Measurements from ENCODE around the gene SATB1.

- TF ChIP-seq RAD21 (IDR thresholded peaks at IDR 0.05; ENCODE audit: low read depth): no peak
- no peak for TF ChIP-seq EZH2 (IDR thresholded peaks at IDR 0.05)
- TF ChIP-seq TCF7L2 (IDR thresholded peaks at IDR 0.05; ENCODE audit: borderline replicate concordance, extremely low read depth, insufficient read depth, insufficient read length): no peak
- TF ChIP-seq, protein P1, sequence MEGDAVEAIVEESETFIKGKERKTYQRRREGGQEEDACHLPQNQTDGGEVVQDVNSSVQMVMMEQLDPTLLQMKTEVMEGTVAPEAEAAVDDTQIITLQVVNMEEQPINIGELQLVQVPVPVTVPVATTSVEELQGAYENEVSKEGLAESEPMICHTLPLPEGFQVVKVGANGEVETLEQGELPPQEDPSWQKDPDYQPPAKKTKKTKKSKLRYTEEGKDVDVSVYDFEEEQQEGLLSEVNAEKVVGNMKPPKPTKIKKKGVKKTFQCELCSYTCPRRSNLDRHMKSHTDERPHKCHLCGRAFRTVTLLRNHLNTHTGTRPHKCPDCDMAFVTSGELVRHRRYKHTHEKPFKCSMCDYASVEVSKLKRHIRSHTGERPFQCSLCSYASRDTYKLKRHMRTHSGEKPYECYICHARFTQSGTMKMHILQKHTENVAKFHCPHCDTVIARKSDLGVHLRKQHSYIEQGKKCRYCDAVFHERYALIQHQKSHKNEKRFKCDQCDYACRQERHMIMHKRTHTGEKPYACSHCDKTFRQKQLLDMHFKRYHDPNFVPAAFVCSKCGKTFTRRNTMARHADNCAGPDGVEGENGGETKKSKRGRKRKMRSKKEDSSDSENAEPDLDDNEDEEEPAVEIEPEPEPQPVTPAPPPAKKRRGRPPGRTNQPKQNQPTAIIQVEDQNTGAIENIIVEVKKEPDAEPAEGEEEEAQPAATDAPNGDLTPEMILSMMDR (IDR thresholded peaks at IDR 0.05 in 2 of 3, conservative IDR thresholded peaks at IDR 0.05 in 1 of 3; ENCODE audit: borderline replicate concordance in 1 of 3, insufficient read depth in 1 of 3, low read depth in 2 of 3, low read length in 2 of 3): no peak
- no peak for TF ChIP-seq YY1 (IDR thresholded peaks at IDR 0.05; ENCODE audit: extremely low read depth, insufficient replicate concordance, low read depth, low read length)
- TF ChIP-seq POLR2AphosphoS5 (IDR thresholded peaks at IDR 0.05; ENCODE audit: low read depth, low read length): no peak
- no peak for TF ChIP-seq POLR2A (IDR thresholded peaks at IDR 0.05; ENCODE audit: borderline replicate concordance, extremely low read depth, insufficient read depth, insufficient read length)
- no peak for TF ChIP-seq ZBTB33 (IDR thresholded peaks at IDR 0.05; ENCODE audit: extremely low read depth, insufficient replicate concordance, low read length)
- TF ChIP-seq SP1 (IDR thresholded peaks at IDR 0.05; ENCODE audit: low read depth): no peak
- TF ChIP-seq, protein P2, sequence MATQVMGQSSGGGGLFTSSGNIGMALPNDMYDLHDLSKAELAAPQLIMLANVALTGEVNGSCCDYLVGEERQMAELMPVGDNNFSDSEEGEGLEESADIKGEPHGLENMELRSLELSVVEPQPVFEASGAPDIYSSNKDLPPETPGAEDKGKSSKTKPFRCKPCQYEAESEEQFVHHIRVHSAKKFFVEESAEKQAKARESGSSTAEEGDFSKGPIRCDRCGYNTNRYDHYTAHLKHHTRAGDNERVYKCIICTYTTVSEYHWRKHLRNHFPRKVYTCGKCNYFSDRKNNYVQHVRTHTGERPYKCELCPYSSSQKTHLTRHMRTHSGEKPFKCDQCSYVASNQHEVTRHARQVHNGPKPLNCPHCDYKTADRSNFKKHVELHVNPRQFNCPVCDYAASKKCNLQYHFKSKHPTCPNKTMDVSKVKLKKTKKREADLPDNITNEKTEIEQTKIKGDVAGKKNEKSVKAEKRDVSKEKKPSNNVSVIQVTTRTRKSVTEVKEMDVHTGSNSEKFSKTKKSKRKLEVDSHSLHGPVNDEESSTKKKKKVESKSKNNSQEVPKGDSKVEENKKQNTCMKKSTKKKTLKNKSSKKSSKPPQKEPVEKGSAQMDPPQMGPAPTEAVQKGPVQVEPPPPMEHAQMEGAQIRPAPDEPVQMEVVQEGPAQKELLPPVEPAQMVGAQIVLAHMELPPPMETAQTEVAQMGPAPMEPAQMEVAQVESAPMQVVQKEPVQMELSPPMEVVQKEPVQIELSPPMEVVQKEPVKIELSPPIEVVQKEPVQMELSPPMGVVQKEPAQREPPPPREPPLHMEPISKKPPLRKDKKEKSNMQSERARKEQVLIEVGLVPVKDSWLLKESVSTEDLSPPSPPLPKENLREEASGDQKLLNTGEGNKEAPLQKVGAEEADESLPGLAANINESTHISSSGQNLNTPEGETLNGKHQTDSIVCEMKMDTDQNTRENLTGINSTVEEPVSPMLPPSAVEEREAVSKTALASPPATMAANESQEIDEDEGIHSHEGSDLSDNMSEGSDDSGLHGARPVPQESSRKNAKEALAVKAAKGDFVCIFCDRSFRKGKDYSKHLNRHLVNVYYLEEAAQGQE (IDR thresholded peaks at IDR 0.05; ENCODE audit: low read depth): no peak
- TF ChIP-seq EGR1 (IDR thresholded peaks at IDR 0.05; ENCODE audit: low read depth): no peak
- TF ChIP-seq JUND (IDR thresholded peaks at IDR 0.05): no peak
Measured at GRCh38 chr3:18393906-18394305, 31.2 kb downstream of the SATB1 start.
